Measurements from ENCODE around the gene RACK1.
"Not testable (repeated sequence)": the region's sequence is repeated elsewhere in the genome, so short reads cannot be mapped to it uniquely, and the experiment has no call there.

Gene RACK1

DNA sequence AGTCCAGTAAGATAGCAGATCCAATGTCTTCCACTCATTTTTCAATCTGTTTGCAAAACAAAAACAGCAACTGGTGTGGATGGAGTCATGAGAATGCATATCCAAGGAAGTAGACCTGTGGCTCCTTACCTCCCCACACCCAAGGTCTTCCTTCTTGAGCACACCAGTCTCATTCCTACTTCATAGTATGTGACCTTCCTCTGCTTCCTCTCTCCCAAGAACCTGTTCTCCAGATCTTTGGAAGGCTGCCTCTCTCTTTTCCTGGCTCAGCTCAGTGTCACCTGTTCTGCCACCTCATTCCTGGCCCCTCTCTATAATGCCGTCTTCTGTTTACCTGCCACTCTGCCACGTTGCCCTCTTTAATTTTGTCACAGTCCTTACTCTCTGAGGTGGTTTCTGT, 30.8 kb downstream of the RACK1 start:
- H3K4me3 ChIP-seq (ENCODE audit: low read depth in 1 of 2, low read length in 1 of 2) = no peak overlapping the region
- peaks cover 82% of the 10 kb centered on the region for H3K27me3 ChIP-seq
- H3K4me1 ChIP-seq (ENCODE audit: control insufficient read depth in 1 of 2, insufficient read depth in 1 of 2, low read depth in 1 of 2, low read length in 1 of 2) = peaks cover 24% of the 10 kb centered on the region in 2 experiments
- H3K36me3 ChIP-seq = no peaks in the 10 kb centered on the region
- no peak overlapping the region for H3K27ac ChIP-seq
- H3K9me3 ChIP-seq = no peaks in the 10 kb centered on the region
- TF ChIP-seq, protein P1, sequence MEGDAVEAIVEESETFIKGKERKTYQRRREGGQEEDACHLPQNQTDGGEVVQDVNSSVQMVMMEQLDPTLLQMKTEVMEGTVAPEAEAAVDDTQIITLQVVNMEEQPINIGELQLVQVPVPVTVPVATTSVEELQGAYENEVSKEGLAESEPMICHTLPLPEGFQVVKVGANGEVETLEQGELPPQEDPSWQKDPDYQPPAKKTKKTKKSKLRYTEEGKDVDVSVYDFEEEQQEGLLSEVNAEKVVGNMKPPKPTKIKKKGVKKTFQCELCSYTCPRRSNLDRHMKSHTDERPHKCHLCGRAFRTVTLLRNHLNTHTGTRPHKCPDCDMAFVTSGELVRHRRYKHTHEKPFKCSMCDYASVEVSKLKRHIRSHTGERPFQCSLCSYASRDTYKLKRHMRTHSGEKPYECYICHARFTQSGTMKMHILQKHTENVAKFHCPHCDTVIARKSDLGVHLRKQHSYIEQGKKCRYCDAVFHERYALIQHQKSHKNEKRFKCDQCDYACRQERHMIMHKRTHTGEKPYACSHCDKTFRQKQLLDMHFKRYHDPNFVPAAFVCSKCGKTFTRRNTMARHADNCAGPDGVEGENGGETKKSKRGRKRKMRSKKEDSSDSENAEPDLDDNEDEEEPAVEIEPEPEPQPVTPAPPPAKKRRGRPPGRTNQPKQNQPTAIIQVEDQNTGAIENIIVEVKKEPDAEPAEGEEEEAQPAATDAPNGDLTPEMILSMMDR (IDR thresholded peaks at IDR 0.05) = no peak

DNA sequence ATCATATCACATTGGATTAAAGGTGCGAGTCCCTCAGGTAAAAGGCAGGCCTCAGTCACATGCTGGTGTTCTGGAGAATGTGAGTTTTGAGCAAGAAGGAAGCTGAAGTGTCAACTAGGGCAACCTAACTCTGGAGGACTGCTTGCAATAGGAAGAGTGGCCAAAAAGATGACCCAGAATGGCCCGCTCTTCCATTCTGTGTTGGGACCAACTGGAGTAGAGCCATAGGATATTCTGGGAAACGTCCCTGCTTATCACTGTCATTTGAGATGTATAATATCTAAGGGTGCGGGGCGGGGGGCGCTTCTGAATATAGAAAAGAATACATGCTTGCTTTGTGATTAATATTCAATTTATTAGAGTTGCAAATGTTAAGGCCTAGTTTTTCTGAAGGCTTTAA, 31.6 kb downstream of the RACK1 start:
- peaks cover 24% of the 10 kb centered on the region in 2 experiments for H3K4me1 ChIP-seq (ENCODE audit: control insufficient read depth in 1 of 2, insufficient read depth in 1 of 2, low read depth in 1 of 2, low read length in 1 of 2)
- no peaks in the 10 kb centered on the region for H3K36me3 ChIP-seq
- H3K9me3 ChIP-seq = no peaks in the 10 kb centered on the region
- H3K27me3 ChIP-seq = peaks cover 82% of the 10 kb centered on the region
- H3K4me3 ChIP-seq (ENCODE audit: low read depth in 1 of 2, low read length in 1 of 2) = no peak overlapping the region
- TF ChIP-seq, protein P1 (IDR thresholded peaks at IDR 0.05) = no peak
- H3K27ac ChIP-seq = no peak overlapping the region

DNA sequence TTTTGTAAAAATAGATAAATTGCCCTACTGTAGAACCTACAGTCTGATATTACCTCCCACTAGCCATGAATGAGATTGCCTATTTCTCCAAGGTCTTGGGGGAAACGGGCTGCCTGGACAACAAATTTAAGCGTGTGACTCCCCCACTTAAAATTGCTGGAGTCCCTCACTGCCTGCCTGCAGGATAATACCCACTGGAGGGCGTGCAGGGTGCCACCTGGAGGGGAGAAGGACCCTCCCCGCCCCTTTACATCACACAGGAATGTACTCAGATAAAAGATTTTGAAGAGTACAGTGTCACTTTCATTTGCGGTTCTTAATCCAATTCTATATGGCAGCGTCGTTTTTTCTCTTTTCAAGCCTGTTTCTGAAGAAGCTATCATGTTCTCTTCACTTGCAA, 32.5 kb downstream of the RACK1 start:
- no peak overlapping the region for H3K27ac ChIP-seq
- no peaks in the 10 kb centered on the region for H3K9me3 ChIP-seq
- H3K4me1 ChIP-seq (ENCODE audit: control insufficient read depth in 1 of 2, insufficient read depth in 1 of 2, low read depth in 1 of 2, low read length in 1 of 2) = peaks cover 24% of the 10 kb centered on the region in 2 experiments
- H3K27me3 ChIP-seq = peaks cover 82% of the 10 kb centered on the region
- H3K4me3 ChIP-seq (ENCODE audit: low read depth in 1 of 2, low read length in 1 of 2) = no peak overlapping the region
- H3K36me3 ChIP-seq = no peaks in the 10 kb centered on the region
- TF ChIP-seq, protein P1 (IDR thresholded peaks at IDR 0.05) = no peak

DNA sequence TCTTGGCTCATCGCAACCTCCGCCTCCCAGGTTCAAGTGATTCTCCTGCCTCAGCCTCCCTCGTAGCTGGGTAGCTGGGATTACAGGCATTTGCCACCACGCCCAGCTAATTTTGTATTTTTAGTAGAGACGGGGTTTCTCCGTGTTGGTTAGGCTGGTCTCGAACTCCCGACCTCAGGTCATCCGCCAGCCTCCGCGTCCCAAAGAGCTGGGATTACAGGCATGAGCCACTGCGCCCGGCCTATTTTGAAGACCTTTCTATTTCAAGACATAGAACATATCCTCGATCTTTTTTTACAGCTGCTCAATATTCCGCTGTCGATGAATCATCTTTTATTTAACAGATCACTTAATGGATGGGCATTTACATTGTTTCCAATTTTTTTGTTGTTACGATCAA, 33.0 kb downstream of the RACK1 start:
- H3K4me3 ChIP-seq (ENCODE audit: low read depth in 1 of 2, low read length in 1 of 2); H3K9me3 ChIP-seq; H3K36me3 ChIP-seq; H3K27ac ChIP-seq: not testable (repeated sequence)
- Histone ChIP-seq H3K27me3 (peaks cover 82% of the 10 kb centered on the region), H3K4me1 (ENCODE audit: control insufficient read depth in 1 of 2, insufficient read depth in 1 of 2, low read depth in 1 of 2, low read length in 1 of 2) (peaks cover 24 to 25% of the 10 kb centered on the region in 2 experiments)

DNA sequence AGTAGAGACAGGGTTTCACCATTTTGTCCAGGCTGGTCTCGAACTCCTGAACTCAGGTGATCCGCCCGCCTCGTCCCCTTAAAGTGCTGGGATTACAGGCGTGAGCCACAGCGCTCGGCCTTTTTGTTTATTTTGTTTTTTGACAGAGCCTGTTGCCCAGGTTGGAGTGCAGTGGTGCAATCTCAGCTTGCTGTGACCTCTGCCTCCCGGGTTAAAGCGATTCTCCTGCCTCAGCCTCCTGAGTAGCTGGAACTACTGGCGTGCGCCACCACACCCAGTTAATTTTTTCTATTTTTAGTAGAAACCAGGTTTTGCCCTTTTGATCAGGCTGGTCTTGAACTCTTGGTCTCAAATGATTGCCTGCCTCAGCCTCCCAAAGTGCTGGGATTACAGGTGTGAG, 33.6 kb downstream of the RACK1 start:
- peaks cover 87% of the 10 kb centered on the region for H3K27me3 ChIP-seq
- H3K4me3 ChIP-seq (ENCODE audit: low read depth in 1 of 2, low read length in 1 of 2); H3K27ac ChIP-seq; H3K36me3 ChIP-seq; H3K9me3 ChIP-seq: not testable (repeated sequence)
- H3K4me1 ChIP-seq (ENCODE audit: control insufficient read depth in 1 of 2, insufficient read depth in 1 of 2, low read depth in 1 of 2, low read length in 1 of 2) = peaks cover 30% of the 10 kb centered on the region in 2 experiments

DNA sequence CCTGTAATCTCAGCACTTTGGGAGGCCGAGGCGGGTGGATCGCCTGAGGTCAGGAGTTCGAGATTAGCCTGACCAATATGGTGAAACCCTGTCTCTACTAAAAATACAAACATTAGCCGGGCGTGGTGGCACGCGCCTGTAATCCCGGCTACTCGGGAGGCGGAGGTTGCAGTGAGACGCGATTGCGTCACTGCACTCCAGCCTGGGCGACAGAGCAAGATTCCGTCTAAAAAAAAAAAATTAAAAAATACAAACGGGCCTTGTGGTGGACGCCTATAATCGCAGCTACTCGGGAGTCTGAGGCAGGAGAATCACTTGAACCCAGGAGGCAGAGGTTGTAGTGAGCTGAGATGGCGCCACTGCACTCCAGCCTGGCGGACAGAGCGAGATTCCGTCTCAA, 34.7 kb downstream of the RACK1 start:
- not testable (repeated sequence) for H3K36me3 ChIP-seq; H3K27ac ChIP-seq; H3K4me3 ChIP-seq (ENCODE audit: low read depth in 1 of 2, low read length in 1 of 2); H3K9me3 ChIP-seq
- Histone ChIP-seq H3K27me3 (peaks cover 89% of the 10 kb centered on the region), H3K4me1 (ENCODE audit: control insufficient read depth in 1 of 2, insufficient read depth in 1 of 2, low read depth in 1 of 2, low read length in 1 of 2) (peaks cover 41% of the 10 kb centered on the region in 2 experiments)

DNA sequence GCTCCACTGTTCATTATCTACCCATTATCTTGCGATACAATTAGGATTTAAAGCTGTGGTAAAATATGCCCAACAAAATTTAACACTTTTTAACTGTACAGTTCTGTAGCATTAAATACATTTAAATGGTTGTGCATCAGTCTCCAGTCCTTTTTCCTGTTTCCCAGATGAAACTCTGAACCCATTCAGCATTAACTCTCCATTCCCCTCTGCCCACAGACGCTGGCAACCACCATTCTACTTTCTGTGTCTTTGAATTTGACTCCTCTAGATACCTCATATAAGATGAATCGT, 35.8 kb downstream of the RACK1 start:
- H3K4me3 ChIP-seq (ENCODE audit: low read depth in 1 of 2, low read length in 1 of 2) = no peak overlapping the region
- H3K4me1 ChIP-seq (ENCODE audit: control insufficient read depth in 1 of 2, insufficient read depth in 1 of 2, low read depth in 1 of 2, low read length in 1 of 2) = peaks cover 51% of the 10 kb centered on the region in 2 experiments
- H3K36me3 ChIP-seq = no peaks in the 10 kb centered on the region
- H3K9me3 ChIP-seq = no peaks in the 10 kb centered on the region
- peaks cover 89% of the 10 kb centered on the region for H3K27me3 ChIP-seq
- no peak overlapping the region for H3K27ac ChIP-seq
- TF ChIP-seq, protein P1 (IDR thresholded peaks at IDR 0.05) = no peak
